Activated CD8-positive, alpha-beta memory T cell treated with anti-CD3 and anti-CD28 coated beads for 1 hour (primary cell): ENCODE measurements around the gene PLEK.
"Not testable (repeated sequence)": the region's sequence is repeated elsewhere in the genome, so short reads cannot be mapped to it uniquely, and the experiment has no call there.

Experiments
- DNase-seq, 2 donors: peaks; one replicate each; pipeline ENCODE4 v3.0.0-alpha.2; 2020; ENCODE audit warnings: low read depth in 1 of 2; ENCODE audit errors: extremely low read depth in 1 of 2

Gene PLEK

GRCh38 chr2:68352651-68353391 lies 12.3 kb upstream of the PLEK start:
- no peak for DNase-seq

- DNase-seq, result no peak
These were observed 8.4 kb upstream of the PLEK start for GRCh38 chr2:68356599-68357239.

- DNase-seq, result no peak
These were observed 7.3 kb upstream of the PLEK start for GRCh38 chr2:68357605-68358337.

- DNase-seq, result no peak
These were observed 5.2 kb upstream of the PLEK start for GRCh38 chr2:68359889-68360288.

GRCh38 chr2:68362069-68362468 lies 3.0 kb upstream of the PLEK start:
- DNase-seq, result peak; percentile 45 to 63

- no peak for DNase-seq
These were observed 2.3 kb upstream of the PLEK start for GRCh38 chr2:68362749-68363148.

- DNase-seq, result no peak
These were observed 1.4 kb upstream of the PLEK start for GRCh38 chr2:68363721-68364120.

- no peak for DNase-seq
These were observed 1.0 kb downstream of the PLEK start for GRCh38 chr2:68366083-68366560.

- DNase-seq, result no peak
These were observed 3.0 kb downstream of the PLEK start for GRCh38 chr2:68367953-68368653.

- no peak for DNase-seq
These were observed 3.7 kb downstream of the PLEK start for GRCh38 chr2:68368654-68369336.

- DNase-seq, result no peak
These were observed 4.3 kb downstream of the PLEK start for GRCh38 chr2:68369337-68369734.

- DNase-seq, result no peak
These were observed 6.1 kb downstream of the PLEK start for GRCh38 chr2:68371138-68371537.

GRCh38 chr2:68371581-68371980 lies 6.5 kb downstream of the PLEK start:
- no peak for DNase-seq

GRCh38 chr2:68372485-68372884 lies 7.4 kb downstream of the PLEK start:
- DNase-seq, result no peak

- no peak for DNase-seq
These were observed 9.1 kb downstream of the PLEK start for GRCh38 chr2:68374184-68374583.

- DNase-seq, result no peak
These were observed 10.5 kb downstream of the PLEK start for GRCh38 chr2:68375582-68375981.

- DNase-seq, result no peak
These were observed 12.2 kb downstream of the PLEK start for GRCh38 chr2:68377137-68377780.

GRCh38 chr2:68378779-68379178 lies 13.7 kb downstream of the PLEK start:
- DNase-seq, result not testable (repeated sequence)

GRCh38 chr2:68379184-68379708 lies 14.2 kb downstream of the PLEK start:
- no peak for DNase-seq

GRCh38 chr2:68383778-68384177 lies 18.7 kb downstream of the PLEK start:
- no peak for DNase-seq
